AG09319 (cell line): ENCODE data around the gene DNAJC3.

ENCODE experiments used
- DNase-seq: peaks from one replicate; pipeline ENCODE4 v3.0.0-alpha.2; 2010; ENCODE audit warnings: low read depth; ENCODE audit errors: extremely low read depth
- TF ChIP-seq, protein P1 (sequence below): IDR thresholded peaks from 2 replicates; pipeline ENCODE4 v1.5.1; 2011; ENCODE audit warnings: low read depth, mild to moderate bottlenecking, inconsistent platforms, low read length, moderate library complexity

DNAJC3 gene

GRCh38 chr13:95793781-95794180, 116.8 kb downstream of the DNAJC3 start:
- no peak for DNase-seq
- TF ChIP-seq, protein P1, sequence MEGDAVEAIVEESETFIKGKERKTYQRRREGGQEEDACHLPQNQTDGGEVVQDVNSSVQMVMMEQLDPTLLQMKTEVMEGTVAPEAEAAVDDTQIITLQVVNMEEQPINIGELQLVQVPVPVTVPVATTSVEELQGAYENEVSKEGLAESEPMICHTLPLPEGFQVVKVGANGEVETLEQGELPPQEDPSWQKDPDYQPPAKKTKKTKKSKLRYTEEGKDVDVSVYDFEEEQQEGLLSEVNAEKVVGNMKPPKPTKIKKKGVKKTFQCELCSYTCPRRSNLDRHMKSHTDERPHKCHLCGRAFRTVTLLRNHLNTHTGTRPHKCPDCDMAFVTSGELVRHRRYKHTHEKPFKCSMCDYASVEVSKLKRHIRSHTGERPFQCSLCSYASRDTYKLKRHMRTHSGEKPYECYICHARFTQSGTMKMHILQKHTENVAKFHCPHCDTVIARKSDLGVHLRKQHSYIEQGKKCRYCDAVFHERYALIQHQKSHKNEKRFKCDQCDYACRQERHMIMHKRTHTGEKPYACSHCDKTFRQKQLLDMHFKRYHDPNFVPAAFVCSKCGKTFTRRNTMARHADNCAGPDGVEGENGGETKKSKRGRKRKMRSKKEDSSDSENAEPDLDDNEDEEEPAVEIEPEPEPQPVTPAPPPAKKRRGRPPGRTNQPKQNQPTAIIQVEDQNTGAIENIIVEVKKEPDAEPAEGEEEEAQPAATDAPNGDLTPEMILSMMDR: no peak

GRCh38 chr13:95797016-95797415, 120.1 kb downstream of the DNAJC3 start:
- TF ChIP-seq, protein P1: no peak
- no peak for DNase-seq

DNA sequence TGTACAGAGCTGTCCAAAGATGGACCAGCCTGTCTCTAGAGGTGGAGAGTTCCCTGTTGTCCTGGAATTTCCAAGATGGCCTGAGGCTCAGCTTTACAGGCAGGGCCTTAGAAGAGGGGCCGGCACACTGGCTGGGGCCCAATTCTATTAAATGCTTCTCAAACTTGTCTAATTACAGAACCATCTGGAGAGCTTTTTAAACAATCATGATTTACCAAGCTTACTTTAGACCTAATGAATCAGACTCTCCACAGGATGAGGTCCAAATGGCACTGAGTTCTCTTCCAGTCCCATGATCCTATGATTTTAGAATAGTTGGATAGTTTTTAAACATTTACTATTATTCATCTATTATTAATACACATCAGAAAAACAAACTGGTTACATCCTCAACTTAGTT, 123.5 kb downstream of the DNAJC3 start:
- DNase-seq: no peak
- TF ChIP-seq, protein P1: no peak

GRCh38 chr13:95801825-95802224, 124.9 kb downstream of the DNAJC3 start:
- DNase-seq: no peak
- TF ChIP-seq, protein P1: no peak

DNA sequence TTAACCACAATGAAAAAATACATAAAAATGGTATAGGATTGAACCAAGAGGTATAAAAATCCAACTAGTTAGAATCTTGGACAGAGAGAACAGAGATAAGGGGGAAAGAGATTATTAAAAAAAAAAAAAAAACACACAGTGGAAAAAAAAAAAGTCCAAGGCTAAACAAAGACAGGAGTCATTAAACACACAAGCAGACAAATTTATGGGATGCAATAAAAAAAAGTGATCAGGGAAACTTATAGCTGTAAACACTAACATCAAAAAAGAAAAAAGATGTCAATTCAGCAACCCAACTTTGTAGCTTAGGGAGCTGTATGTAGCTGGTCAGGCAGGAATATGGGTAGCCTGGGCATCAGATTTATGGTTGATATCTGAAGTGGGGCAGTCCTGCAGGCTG, 129.0 kb downstream of the DNAJC3 start:
- TF ChIP-seq, protein P1: no peak
- no peak for DNase-seq

GRCh38 chr13:95809429-95809828, 132.5 kb downstream of the DNAJC3 start:
- TF ChIP-seq, protein P1: no peak
- no peak for DNase-seq

GRCh38 chr13:95813139-95813538, 136.2 kb downstream of the DNAJC3 start:
- TF ChIP-seq, protein P1: no peak
- DNase-seq: no peak
